Neural cell (in vitro differentiated cells): ENCODE measurements around the gene FAM111A.

ENCODE experiments used
- CTCF ChIP-seq: fragments of 450-650 bp; IDR thresholded peaks from 2 replicates; pipeline ENCODE4 v1.5.1; 2014; ENCODE audit warnings: antibody characterized with exemption, mild to moderate bottlenecking, moderate library complexity; ENCODE audit not compliant: poor library complexity, severe bottlenecking
- EP300 ChIP-seq: fragments of 450-650 bp; conservative IDR thresholded peaks from 2 replicates; pipeline ENCODE4 v1.6.1; 2014; ENCODE audit warnings: antibody characterized with exemption, mild to moderate bottlenecking, moderate library complexity; ENCODE audit not compliant: poor library complexity, severe bottlenecking
- EZH2 ChIP-seq: fragments of 200-600, 300-800 bp; shearing (Covaris generic), sonication (generic); IDR thresholded peaks from 2 replicates; pipeline ENCODE4 v1.6.1; 2014; ENCODE audit warnings: antibody characterized with exemption, low read length, borderline replicate concordance, mild to moderate bottlenecking; ENCODE audit not compliant: insufficient read depth, poor library complexity, severe bottlenecking
- MXI1 ChIP-seq: fragments of 450-650 bp; conservative IDR thresholded peaks from 2 replicates; pipeline ENCODE4 v1.6.1; 2014; ENCODE audit warnings: antibody characterized with exemption, mild to moderate bottlenecking; ENCODE audit not compliant: poor library complexity, severe bottlenecking
- POLR2AphosphoS5 ChIP-seq: IDR thresholded peaks from 2 replicates; pipeline ENCODE4 v1.6.1; 2012
- REST ChIP-seq: IDR thresholded peaks from 2 replicates; pipeline ENCODE4 v1.6.1; 2012; ENCODE audit warnings: borderline replicate concordance
- SMC3 ChIP-seq: fragments of 450-650 bp; conservative IDR thresholded peaks from 2 replicates; pipeline ENCODE4 v1.6.1; 2014; ENCODE audit warnings: antibody characterized with exemption, mild to moderate bottlenecking, moderate library complexity; ENCODE audit not compliant: poor library complexity
- TAF1 ChIP-seq: IDR thresholded peaks from 2 replicates; pipeline ENCODE4 v1.6.1; 2012; ENCODE audit warnings: low read depth

- TF ChIP-seq TAF1 (no peak), MXI1 (peak; percentile 31), CTCF (peak; percentile 71), EP300 (no peak), REST (no peak), POLR2AphosphoS5 (no peak), SMC3 (peak; percentile 73), EZH2 (no peak)
These were observed at the start of gene FAM111A for GRCh38 chr11:59142530-59143507.
